GM12892 (cell line): ENCODE measurements around the gene KRT85.

Experiments used
- POLR2A ChIP-seq: IDR thresholded peaks from 2 replicates; pipeline ENCODE4 v1.6.1; 2011; ENCODE audit warnings: low read depth, low read length, control low read depth
- TAF1 ChIP-seq: IDR thresholded peaks from 2 replicates; pipeline ENCODE4 v1.6.1; 2011; ENCODE audit warnings: low read depth, mild to moderate bottlenecking, control low read depth, low read length, borderline replicate concordance

GRCh38 chr12:52398176-52398575 is 30.9 kb upstream of the KRT85 start:
- TF ChIP-seq POLR2A (no peak), TAF1 (no peak)
